ENCODE results near the gene EZR.

DNA sequence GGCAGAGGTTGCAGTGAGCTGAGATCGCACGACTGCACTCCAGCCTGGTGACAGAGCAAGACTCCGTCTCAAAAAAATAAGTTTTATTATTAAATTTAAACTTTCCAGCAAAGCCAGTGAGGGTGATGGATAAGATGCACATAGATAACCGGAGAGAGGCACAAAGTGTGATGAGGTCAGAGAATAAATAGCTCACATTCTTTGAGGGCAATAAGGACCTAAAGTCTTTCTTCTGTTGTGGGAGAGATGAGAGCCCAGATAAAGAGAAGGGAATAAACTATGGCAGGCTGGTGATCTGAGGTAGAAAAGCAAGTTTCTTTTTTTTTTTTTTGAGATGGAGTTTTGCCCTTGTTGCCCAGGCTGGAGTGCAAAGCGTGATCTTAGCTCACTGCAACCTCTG lies 20.6 kb upstream of the EZR start:
- TF ChIP-seq, protein P1, sequence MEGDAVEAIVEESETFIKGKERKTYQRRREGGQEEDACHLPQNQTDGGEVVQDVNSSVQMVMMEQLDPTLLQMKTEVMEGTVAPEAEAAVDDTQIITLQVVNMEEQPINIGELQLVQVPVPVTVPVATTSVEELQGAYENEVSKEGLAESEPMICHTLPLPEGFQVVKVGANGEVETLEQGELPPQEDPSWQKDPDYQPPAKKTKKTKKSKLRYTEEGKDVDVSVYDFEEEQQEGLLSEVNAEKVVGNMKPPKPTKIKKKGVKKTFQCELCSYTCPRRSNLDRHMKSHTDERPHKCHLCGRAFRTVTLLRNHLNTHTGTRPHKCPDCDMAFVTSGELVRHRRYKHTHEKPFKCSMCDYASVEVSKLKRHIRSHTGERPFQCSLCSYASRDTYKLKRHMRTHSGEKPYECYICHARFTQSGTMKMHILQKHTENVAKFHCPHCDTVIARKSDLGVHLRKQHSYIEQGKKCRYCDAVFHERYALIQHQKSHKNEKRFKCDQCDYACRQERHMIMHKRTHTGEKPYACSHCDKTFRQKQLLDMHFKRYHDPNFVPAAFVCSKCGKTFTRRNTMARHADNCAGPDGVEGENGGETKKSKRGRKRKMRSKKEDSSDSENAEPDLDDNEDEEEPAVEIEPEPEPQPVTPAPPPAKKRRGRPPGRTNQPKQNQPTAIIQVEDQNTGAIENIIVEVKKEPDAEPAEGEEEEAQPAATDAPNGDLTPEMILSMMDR (IDR thresholded peaks at IDR 0.05): no peak
- TF ChIP-seq POLR2A (IDR thresholded peaks at IDR 0.05): no peak

Measured in Peyer's patch (tissue), 4 donors.